HG03103 (cell line): ENCODE results near the gene USP48.

ENCODE experiments used
- ATAC-seq: cut with Tn5 transposase; IDR thresholded peaks from one replicate; pipeline ENCODE4 v1.9.1; 2021; ENCODE audit warnings: low read depth; ENCODE audit not compliant: unreplicated experiment

USP48 gene

GRCh38 chr1:21659099-21659923, 123.6 kb downstream of the USP48 start:
- ATAC-seq = no peak

- ATAC-seq = no peak
Observed at GRCh38 chr1:21657456-21658190, 125.3 kb downstream of the USP48 start.

DNA sequence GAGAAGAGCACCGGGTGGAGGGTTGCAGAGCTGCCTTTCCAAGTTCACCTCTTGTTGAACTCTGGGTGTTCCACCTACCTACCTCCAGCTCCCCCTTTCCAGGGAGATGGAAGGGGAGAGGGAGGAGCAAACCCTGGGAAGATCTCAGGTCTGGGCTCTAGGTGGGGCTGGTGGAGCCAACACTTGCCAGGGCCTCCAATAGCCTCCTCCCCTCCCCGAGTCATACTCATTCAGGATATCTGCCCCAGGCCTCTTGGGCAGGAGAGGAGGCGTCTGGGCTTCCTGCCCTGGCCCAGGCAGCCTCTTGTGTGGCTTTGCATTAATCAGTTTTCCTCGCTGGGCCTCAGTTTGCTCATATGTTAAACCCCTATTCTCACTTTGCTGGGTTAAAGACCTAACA, 127.2 kb downstream of the USP48 start:
- no peak for ATAC-seq

DNA sequence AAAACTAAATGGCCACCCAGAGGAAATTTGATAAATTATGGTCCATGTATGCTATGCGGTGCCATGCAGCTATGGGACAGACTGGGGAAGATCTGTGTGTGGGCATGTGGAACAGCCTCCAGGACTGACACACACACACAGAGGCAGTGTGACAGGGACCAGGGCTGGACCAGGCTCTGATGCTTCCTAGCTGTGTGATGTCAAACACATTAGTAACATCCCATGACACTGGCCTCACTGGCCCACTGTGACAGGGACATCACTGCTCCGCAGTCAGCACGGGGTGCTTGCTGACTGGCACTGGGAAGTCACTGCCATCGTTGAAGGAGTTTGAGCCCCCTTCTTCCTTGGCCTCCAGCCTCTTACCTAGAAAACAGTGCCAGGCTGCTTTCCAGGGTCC, 127.7 kb downstream of the USP48 start:
- ATAC-seq = no peak

DNA sequence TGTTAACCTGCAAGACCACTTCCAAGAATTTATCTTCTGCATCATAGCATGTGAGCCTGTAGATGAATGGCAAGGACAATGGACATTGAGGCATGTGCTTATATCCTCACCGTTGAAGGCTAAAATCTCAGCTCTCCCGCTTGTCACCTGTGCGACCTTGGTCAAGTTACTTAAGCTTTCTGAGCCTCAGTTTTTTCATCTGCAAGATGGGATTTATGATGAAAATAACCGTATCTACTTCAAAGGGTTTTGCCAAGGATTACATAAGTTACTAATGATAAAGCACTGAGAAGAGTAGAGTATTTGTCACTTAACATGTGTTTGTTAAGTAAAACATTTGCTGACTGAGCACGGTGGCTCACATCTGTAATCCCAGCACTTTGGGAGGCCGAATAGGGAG, 128.7 kb downstream of the USP48 start:
- ATAC-seq = no peak

DNA sequence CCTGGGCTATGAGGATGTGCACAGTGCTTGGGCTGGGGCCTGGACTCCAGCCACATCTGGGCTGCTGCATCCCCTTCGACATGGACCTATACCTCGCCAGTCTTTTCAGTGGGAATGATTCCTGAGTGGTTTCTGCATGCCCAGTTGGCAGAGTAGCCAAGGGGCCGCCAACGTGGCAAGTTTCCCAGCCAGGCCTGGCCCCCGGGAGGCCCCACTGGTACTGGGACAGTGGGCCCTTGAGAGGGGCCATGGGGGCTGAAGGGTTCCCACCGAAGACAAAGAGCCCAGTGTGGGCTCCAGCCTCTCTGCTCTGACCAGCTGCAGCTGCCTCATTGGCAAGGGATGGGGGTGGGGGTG, 129.2 kb downstream of the USP48 start:
- no peak for ATAC-seq

DNA sequence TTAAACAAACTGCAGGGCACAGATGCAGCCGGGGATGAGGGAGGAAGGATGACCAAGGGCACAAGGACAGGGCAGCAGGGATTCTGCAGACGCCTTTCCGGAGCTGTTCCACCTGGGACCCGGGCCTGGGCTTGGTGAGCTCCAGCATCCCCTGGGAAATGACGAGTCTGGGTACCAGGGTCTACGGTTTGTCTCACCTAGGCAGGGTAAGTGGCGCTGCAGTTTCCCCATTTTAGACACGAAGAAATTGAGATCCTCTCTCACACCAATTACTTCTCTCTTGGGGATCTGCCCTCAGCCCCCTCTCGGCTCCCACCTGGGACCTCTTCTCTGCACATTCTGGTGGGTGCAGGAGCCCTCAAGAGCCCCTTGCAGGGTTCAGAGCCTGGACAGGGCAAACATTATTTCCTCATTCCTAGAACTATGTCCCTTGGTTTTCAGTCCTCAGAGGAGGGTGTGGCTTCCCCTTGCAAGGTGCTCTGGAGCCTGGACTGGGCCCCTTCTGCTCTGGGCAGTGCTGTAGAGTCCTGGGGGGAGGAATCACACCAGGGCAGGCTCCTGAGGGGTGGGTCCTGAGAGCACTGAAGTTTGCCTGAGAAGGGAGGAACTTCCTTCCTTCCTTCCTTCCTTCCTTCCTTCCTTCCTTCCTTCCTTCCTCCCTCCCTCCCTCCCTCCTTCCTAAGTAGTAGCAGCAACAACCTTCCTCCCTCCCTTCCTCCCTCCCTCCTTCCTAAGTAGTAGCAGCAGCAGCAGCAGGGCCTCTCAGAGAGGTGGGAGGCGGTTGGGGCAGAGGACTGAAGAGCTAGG, 129.8 kb downstream of the USP48 start:
- no peak for ATAC-seq

- ATAC-seq = no peak
Observed at GRCh38 chr1:21652101-21652936, 130.6 kb downstream of the USP48 start.

DNA sequence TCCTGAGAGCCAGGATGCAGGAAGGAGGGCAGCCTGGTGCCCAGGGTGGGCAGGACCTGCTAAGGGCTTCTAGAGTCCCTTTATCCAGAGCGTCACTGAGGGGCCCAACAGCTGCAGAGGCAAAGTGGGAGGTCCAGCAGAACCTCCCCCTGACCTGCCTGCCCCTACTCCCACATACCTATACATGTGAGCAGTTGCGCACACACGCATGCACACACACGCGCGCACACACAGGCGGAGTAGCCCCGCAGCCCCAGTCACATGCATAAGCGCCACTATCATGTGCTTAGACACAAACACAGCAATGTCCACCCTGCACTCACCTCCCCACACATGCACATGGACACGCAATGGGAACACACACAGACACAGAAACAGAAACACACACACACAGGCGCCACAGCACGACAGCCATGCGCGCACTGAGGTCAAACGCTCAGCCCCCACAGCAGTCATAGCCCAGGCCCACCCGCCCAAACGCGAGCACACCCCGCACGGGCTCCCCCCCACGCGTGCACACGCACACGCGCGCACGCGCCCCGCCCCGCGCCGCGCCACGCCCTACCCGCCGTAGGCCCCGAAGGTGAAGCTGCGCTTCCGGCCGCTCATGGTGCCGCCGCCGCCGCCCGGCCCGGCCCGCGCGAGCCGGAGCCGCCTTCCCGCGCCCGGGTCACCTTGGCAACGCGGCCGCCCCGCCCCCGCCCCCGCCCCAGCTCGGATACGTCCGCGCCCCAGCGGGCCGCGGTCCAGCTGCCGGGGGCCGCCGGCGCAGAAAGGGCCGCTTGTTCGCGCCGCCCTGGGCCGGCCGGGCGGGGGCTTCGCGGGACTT, 131.5 kb downstream of the USP48 start:
- ATAC-seq = no peak

DNA sequence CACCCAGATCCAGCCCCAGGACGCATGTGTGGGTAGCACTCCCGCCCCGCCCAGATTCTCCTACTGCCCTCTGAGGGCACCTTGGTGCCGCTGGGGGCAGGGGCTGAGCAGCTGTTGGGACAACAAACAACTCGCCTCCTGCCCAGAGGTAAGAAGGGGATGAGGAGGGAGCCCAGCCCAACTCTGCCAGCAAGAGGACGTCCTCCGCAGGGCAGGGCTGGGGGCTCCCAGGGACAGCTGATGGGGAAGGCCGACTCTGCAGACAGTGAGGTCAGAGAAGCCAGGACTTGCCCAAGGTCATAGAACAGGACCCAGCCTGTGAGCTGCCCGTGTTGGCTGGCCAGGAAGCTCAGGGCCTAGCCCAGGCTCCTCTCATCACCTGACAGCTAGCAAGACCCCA, 132.5 kb downstream of the USP48 start:
- ATAC-seq = no peak

- no peak for ATAC-seq
Observed at GRCh38 chr1:21649315-21649714, 133.6 kb downstream of the USP48 start.

DNA sequence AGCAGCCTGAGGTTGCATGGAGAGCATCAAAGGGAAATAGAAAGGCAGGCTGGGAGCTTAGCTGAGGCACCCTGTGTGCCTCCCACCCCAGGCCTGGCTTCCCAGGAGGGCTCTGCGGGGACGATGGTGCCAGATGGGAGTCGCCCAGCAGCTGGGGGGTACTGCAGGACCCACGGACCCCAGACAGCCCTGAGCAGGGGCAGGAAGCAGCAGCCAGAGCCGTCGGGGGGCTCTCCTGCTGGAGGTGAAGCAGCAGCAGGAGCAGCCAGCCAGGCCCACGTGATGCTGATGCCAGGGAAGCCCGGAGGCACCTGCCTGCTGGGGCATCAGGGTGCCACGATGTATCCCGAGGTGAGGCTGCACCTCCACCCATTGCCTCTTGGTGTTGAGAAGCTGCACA, 134.2 kb downstream of the USP48 start:
- no peak for ATAC-seq

DNA sequence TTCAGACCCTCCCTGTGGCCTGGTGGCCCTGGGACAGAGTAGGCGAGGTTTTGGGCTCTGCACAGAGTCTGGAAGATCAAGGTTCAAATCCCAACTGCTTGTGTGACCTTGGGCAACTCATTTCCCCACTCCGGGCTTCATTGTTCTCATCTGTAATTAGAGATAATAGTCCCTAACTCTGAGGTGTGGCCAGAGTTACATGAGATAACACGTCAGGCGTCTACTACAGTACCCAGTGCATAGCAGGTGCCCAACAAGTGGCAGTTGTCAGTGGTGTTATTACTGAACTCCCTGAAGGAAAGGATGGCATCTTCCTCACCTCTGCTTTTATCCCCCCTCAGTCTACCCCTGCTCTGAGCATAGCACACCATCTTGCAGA, 134.6 kb downstream of the USP48 start:
- ATAC-seq = no peak

GRCh38 chr1:21647431-21648351, 135.3 kb downstream of the USP48 start:
- ATAC-seq = no peak

DNA sequence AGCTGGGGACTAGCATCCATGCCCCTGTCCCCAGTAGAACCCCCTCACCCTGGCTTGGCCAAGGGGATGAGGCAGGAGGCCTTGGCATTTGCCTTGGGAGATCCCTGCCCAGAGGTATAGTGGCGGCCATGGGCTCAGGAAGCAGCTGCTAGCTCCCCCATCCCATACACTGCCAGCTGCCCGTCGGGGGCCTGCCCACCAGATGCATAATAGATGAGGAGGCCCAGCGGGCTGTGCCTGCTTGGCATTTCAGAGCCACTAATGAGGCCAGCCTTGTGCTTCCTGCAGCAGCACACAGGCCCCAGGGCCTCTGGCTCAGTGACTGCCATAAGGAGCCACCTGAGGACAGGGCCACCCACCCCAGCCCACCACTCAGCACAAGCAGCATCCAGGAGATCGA, 137.4 kb downstream of the USP48 start:
- no peak for ATAC-seq

- no peak for ATAC-seq
Observed at GRCh38 chr1:21644906-21645305, 138.0 kb downstream of the USP48 start.

- no peak for ATAC-seq
Observed at GRCh38 chr1:21644348-21644747, 138.6 kb downstream of the USP48 start.

DNA sequence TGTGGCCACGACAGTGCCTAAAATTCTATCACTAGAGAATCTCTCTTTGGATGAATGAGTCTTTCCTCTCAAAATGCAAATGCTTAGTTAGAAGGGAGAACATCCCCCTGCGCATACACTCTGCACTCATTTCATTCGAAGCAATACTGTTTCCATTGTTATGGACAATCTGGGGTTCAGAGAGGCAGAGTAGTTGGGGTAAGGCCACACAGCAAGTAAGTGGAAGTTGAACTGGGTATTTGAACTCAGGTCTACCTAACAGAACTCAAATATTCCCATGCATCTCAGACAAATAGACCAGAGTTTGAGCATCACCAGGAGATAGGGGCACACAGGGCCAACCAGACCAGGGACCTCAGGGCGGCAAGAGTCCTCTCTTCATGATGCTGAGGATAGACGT, 139.3 kb downstream of the USP48 start:
- no peak for ATAC-seq
